GM18951 (cell line): ENCODE results near the gene EID2B.

ENCODE experiments used
- POLR2A ChIP-seq: IDR thresholded peaks from 4 replicates; pipeline ENCODE4 v1.6.1; 2011; ENCODE audit warnings: mild to moderate bottlenecking; ENCODE audit not compliant: insufficient read length, insufficient read depth; ENCODE audit errors: extremely low read depth
- in situ Hi-C: fragments of 300-500 bp; cut with MboI; formaldehyde crosslinking; loops from one replicate; pipeline ENCODE4 v1.12.0; 2022; ENCODE audit warnings: low sequenced_read_pairs, mixed read lengths, inconsistent platforms; ENCODE audit not compliant: unreplicated experiment

The EID2B gene

DNA sequence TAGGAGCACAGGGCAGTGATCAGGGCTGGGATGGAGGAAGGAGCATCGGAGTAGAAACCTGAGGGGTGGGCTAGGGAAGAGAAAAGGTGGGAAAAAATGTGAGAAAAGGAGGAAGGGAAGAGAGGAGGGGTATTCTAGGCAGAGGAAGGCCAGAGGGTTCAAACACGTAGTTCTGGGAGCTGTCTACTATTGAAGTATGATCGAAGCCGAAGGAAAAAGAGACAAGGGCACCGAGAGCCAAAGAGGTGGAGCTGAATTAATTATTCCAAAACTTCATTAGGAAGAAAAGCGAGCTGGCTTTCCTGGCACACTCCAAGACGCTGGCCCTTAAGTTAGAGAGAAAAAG is 26.1 kb downstream of the EID2B start:
- no peak for TF ChIP-seq POLR2A
- in situ Hi-C loops, result no loop called here

DNA sequence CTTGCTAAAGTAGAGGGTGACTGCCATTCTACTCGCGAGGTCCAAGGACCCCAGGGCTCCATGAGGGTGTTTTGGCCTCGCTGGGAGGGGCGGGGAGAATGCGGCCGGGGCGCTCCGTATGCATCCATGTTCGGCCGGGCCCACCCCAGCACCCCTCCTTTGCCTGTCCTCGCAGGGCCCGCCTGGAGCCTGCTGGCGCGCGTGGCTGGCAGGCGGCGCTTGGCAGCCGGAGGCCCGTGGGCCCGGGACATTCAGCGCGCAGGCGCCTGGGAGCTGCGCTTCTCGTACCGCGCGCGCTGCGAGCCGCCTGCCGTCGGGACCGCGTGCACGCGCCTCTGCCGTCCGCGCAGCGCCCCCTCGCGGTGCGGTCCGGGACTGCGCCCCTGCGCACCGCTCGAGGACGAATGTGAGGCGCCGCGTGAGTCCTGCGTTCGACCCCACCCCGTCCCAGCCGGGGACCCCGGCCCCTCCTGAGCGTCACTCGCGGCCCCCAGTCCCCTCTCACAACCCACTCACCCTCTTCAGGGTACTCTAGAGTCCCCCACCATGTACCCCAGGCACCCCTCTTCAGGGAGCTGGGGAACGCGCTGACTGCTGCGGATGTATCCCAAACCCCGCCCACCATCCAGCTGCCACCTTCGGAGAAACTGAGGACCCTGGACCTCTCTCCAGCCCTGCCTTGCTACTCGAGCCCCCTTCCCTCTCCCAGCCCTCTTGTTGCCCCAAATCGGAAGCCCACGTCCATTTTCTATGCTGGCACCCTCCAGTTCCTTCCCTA is 29.8 kb downstream of the EID2B start:
- TF ChIP-seq POLR2A, result no peak
- in situ Hi-C loops, result no loop called here

DNA sequence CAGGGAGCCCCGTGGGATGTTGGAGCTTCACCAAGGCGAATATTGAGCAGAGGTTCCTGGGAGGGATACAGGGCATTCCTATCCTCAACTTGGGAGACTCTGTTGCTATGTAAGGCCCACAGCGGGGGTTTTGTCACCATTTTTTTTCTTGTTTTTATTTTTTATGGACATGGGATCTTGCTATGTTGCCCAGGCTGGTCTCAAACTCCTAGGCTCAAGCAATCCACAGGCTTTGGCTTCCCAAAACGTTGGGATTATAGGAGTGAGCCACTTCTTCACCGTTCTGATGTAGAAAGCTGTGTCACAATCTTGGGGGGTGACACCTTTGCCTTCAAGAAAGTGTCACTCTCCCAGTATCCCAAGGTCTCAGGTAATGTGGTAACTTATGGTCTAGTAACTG is 31.3 kb downstream of the EID2B start:
- no peak for TF ChIP-seq POLR2A
- in situ Hi-C loops, result no loop called here

DNA sequence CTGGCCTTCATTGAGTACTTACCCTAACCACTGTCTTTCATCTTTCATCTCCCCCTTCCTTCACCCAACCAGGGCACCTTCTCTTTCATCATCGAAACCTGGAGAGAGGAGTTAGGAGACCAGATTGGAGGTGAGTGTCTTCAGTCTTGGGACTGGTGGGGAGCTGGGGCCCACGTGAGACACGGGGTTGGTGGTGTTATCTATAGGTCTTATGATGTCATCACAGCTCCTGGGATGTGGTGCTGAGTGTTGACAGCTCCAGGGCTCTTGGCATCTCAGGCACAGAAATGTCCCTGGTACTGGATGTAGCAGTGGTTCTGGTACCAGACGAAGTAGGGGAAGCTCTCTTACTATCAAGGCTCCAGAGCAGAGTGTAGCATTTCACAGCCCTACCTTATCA is 32.1 kb downstream of the EID2B start:
- in situ Hi-C loops, result no loop called here
- no peak for TF ChIP-seq POLR2A

DNA sequence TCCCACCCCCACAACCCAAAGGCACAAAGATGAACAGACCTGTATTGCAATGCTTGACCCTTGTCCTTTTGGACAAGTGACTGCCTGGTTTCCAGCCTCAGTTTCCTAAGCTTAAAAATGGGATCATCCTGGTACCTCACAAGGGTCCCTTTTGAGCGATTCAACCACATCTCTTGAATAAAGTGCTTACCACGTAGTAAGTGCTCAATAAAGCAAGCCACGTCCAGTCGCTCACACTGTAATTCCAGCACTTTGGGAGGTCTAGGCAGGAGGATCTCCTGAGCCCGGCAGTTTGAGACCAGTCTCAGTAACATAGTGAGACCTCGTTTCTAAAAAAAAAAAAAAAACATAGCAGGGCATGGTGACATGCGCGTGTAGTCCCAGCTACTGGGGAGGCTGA is 32.7 kb downstream of the EID2B start:
- TF ChIP-seq POLR2A, result no peak
- in situ Hi-C loops, result no loop called here

DNA sequence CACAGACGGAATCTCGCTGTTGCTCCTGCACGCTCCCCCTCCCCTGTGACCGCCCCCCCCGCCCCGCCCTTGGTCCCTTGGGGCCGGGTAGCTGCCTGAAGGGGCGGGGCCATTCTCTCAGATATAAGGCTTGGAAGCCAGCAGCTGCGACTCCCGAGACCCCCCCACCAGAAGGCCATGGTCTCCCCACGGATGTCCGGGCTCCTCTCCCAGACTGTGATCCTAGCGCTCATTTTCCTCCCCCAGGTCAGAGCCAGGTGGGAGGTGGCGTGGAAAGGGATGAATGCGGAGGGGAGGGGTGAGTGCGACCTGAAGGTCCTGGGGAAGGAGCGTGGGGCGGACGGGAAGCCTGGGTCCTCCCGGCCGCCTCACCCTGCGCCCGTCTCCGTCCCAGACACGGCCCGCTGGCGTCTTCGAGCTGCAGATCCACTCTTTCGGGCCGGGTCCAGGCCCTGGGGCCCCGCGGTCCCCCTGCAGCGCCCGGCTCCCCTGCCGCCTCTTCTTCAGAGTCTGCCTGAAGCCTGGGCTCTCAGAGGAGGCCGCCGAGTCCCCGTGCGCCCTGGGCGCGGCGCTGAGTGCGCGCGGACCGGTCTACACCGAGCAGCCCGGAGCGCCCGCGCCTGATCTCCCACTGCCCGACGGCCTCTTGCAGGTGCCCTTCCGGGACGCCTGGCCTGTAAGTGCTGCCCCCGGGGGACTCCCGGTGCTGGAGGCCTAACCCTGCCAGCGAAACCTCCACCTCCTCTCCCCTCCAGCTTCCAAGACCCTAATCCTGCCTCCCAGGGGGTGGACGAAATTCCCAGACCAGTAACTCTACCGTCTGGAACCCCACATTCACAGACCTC is 33.6 kb downstream of the EID2B start, which contains the start of gene DLL3:
TSS of gene DLL3 (plus strand) at position 150 of the 845 bp plus-strand sequence. CDS start at position 178, 28 bp downstream.
- no peak for TF ChIP-seq POLR2A
- in situ Hi-C loops, result no loop called here

DNA sequence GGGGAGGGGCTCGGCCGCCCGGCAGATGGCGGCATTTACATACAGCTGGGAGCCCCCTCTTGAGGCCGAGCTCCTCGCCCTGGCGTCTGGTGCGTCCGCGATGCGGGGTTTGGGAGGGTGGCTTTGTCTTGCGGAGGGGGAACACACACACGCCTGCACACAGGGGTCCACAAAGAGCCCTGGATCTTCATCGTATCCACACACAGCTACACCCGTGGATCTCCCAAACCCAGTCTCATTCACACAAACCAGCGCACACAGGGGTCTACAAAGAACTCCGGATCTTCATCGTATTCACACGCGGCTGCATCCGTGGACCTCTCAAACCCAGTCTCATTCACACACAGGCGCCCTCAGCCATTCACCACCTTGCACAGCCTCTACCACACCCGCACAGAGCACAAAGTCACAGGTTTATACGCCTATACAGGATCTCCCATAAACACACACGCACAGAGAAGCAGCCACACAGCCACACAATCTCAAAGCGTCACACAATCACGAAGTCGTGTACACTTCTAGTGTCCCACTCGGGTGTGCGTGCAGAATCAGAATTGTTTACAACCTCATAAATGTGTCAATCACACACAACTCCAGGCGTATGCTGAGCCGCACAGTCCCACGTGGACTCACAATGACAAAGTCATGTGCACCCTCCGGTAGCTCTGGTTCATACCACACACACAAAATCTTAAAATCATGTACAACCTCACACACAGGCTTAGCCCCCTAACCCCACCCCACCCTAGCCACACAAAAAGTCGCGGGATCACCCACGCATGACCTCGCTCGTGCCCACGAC is 34.5 kb downstream of the EID2B start:
- no peak for TF ChIP-seq POLR2A
- in situ Hi-C loops, result no loop called here

DNA sequence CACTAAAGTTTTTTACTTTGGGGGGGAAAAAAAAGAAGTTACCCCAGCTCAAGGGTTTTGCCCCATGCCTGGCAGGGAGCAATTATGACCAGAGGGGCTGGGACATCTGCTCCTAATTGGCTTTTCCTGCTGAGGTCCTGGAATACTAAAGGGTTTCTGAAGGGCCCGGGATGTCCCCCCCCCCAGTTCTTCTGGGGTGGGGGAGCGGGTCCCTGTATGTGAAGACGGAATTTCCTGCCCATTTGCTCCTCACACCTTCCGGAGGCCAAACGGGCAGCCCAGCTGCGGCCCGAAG is 35.0 kb downstream of the EID2B start:
- no peak for TF ChIP-seq POLR2A
- in situ Hi-C loops, result no loop called here

DNA sequence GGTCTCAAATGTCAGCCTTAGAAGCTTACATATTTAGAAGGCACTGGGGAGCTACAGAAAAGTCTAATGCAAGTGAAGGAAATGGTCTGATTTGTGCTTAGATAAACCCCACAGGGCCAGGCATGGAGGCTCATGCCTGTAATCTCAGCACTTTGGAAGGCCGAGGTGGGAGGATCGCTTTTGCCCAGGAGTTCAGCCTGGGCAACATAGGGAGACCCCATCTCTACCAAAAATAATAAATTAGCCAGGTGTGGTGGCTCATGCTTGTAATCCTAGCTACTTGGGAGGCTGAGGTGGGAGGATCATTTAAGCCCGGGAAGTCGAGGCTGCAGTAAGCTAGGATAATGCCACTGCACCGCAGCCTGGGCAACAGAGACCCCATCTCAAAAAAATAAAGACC is 36.6 kb downstream of the EID2B start:
- in situ Hi-C loops, result no loop called here

DNA sequence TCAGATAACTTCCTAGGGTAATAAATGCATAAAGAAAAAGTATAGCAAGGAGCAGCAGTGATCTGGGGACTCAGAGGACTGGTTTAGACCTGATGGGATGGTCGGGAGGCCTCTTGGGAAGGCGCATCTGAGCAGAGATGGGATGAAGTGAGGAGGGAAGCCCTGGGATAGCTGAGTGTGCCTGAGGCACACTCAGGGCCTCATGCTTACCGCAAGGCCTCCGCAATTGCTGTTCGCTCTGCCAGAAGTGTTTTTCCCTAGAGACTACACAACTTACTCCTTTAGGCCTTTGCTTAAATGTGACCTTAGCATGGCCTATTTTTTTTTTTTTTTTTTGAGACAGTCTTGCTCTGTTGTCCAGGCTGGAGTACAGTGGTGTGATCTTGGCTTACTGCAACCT is 38.0 kb downstream of the EID2B start:
- TF ChIP-seq POLR2A, result no peak
- in situ Hi-C loops, result no loop called here

More for the DNA sequence above, 36.6 kb downstream of the EID2B start:
- no peak for TF ChIP-seq POLR2A

DNA sequence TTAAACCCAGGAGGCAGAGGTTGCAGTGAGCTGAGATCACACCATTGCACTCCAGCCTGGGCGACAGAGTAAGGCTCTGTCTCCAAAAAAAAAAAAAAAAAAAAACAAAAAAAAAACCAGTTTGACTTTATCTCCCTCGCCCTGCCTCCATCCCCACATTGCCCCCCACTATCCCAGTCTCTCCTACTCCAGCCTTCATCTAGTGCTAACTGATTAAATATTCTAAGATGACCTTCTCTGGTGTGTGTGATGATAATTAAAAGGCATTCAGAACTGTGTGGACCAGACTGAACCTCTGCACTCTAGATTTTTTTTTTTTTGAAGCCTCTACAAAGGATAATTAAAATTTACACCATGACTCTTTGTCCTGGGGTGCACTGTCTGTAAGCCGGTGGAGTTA is 39.9 kb downstream of the EID2B start:
- in situ Hi-C loops, result no loop called here
- no peak for TF ChIP-seq POLR2A

DNA sequence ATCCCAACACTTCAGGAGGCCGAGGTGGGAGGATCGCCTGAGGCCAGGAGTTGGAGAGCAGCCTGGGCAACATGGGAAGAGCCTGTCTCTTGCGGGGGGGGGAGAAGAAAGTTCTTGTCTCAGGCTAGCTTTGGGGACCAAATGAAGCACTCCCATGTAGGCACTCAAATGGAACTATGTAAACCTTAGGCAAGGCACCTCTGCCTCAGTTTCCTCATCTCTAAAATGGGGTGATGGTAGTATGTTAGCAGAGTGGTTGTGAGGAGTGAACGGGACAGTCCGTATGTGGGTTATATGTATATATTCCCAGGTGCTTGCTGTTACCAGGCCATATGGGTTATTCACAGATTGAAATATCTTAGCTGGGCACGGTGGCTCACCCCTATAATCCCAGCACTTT is 40.4 kb downstream of the EID2B start:
- TF ChIP-seq POLR2A, result no peak
- in situ Hi-C loops, result no loop called here

DNA sequence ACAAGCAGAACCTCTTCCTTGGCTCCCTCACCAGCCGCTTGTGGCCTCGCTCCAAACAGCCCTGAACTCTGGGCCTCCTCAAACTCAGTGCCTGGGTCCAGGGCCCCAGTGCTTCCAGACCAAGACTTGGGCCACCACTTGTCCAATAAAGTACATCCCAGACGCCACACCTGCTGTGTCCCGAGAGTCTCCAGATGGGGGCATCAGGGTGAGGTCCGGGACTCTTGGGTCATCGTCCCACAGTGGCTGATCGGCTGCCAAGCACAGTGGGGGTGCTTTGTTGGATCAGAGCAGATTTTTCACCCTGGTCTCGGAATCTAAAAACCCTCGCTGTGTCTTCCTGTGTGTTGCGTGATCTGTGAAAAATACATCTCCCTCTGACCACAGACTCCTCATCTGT is 42.9 kb downstream of the EID2B start:
- in situ Hi-C loops, result no loop called here
- TF ChIP-seq POLR2A, result no peak
